Hepatocyte (in vitro differentiated cells): ENCODE results near the gene CUX1.

Experiments used
- EZH2 ChIP-seq: fragments of 200-600 bp; sonication (generic); IDR thresholded peaks from 2 replicates; pipeline ENCODE4 v1.6.1; 2016; ENCODE audit warnings: antibody characterized with exemption, mild to moderate bottlenecking, borderline replicate concordance
- EZH2phosphoT487 ChIP-seq: fragments of 200-600 bp; sonication (generic); IDR thresholded peaks from one replicate; pipeline ENCODE4 v1.6.1; 2018; ENCODE audit warnings: antibody characterized with exemption, mild to moderate bottlenecking, low read depth, moderate library complexity; ENCODE audit not compliant: unreplicated experiment, severe bottlenecking
- TF ChIP-seq, protein P1 (sequence below): fragments of 200-600 bp; sonication (generic); IDR thresholded peaks from 2 replicates; pipeline ENCODE4 v1.5.1; 2016; ENCODE audit warnings: antibody characterized with exemption, mild to moderate bottlenecking; ENCODE audit not compliant: poor library complexity

DNA sequence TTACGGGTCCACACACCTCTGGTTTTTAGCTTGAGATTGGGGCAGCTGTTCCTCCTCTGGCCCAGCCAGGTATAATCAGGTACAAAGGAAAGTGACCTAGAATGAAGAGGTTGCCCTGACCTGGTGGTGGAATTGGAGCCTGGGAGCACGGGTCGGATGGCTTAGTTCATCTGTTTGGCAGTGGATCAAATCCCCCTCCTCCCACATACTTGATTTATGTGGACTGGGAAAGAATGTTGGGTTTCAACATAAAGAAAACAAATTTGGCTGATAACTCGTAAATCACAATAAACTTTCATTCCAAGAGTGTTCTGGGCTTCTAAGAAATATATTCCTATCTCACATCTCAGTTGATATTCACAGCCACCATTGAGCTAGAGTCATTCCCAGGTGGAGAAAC, 186.8 kb downstream of the CUX1 start:
- TF ChIP-seq, protein P1, sequence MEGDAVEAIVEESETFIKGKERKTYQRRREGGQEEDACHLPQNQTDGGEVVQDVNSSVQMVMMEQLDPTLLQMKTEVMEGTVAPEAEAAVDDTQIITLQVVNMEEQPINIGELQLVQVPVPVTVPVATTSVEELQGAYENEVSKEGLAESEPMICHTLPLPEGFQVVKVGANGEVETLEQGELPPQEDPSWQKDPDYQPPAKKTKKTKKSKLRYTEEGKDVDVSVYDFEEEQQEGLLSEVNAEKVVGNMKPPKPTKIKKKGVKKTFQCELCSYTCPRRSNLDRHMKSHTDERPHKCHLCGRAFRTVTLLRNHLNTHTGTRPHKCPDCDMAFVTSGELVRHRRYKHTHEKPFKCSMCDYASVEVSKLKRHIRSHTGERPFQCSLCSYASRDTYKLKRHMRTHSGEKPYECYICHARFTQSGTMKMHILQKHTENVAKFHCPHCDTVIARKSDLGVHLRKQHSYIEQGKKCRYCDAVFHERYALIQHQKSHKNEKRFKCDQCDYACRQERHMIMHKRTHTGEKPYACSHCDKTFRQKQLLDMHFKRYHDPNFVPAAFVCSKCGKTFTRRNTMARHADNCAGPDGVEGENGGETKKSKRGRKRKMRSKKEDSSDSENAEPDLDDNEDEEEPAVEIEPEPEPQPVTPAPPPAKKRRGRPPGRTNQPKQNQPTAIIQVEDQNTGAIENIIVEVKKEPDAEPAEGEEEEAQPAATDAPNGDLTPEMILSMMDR, result no peak
- no peak for TF ChIP-seq EZH2
- no peak for TF ChIP-seq EZH2phosphoT487
